WI38 (cell line): Measurements from ENCODE around the gene GPD2.

Source experiments
- H3K4me3 ChIP-seq: 2 replicates; pipeline ENCODE4 v1.5.1; 2011; ENCODE audit warnings: low read depth, mild to moderate bottlenecking, control low read depth, low read length
- CTCF ChIP-seq: IDR thresholded peaks from 2 replicates; pipeline ENCODE4 v1.5.1; 2012; ENCODE audit warnings: low read depth, mild to moderate bottlenecking, control low read depth, low read length

GPD2 gene

GRCh38 chr2:156573710-156574109 is 137.5 kb downstream of the GPD2 start:
- no peak for TF ChIP-seq CTCF
- H3K4me3 ChIP-seq: no peak overlapping the region

- no peak for TF ChIP-seq CTCF
- H3K4me3 ChIP-seq: no peak overlapping the region
These were observed 137.9 kb downstream of the GPD2 start for GRCh38 chr2:156574112-156574511.

- no peak overlapping the region for H3K4me3 ChIP-seq
- no peak for TF ChIP-seq CTCF
These were observed 139.8 kb downstream of the GPD2 start for GRCh38 chr2:156576005-156576404.

GRCh38 chr2:156580501-156580900 is 144.3 kb downstream of the GPD2 start:
- TF ChIP-seq CTCF: no peak
- no peak overlapping the region for H3K4me3 ChIP-seq

GRCh38 chr2:156581280-156581679 is 145.1 kb downstream of the GPD2 start:
- TF ChIP-seq CTCF: no peak
- H3K4me3 ChIP-seq: no peak overlapping the region

GRCh38 chr2:156585457-156585856 is 149.3 kb downstream of the GPD2 start:
- no peak overlapping the region for H3K4me3 ChIP-seq
- TF ChIP-seq CTCF: no peak

GRCh38 chr2:156586621-156587020 is 150.4 kb downstream of the GPD2 start:
- H3K4me3 ChIP-seq: no peak overlapping the region
- TF ChIP-seq CTCF: no peak
